Stimulated activated effector memory CD8-positive, alpha-beta T cell treated with anti-CD3 and anti-CD28 coated beads, Interleukin-12 subunit alpha, Interleukin-12 subunit beta, amount 100 ng/mL, for 72 hours (primary cell): ENCODE results near the gene ALDH3A2.

Experiments
- ATAC-seq: fragments of 150-1000 bp; cut with Tn5 transposase; 2 replicates; pipeline ENCODE4 v1.10.0; 2021
- DNase-seq, 2 donors: peaks; one replicate each; pipeline ENCODE4 v3.0.0; 2021 to 2022; ENCODE audit warnings: low spot score in 2 of 2
- H3K27ac Mint-ChIP-seq: one replicate; pipeline ENCODE4 v1.8.0; 2022; ENCODE audit warnings: mild to moderate bottlenecking, mixed read lengths
- H3K36me3 Mint-ChIP-seq: one replicate; pipeline ENCODE4 v1.8.0; 2022; ENCODE audit warnings: mild to moderate bottlenecking, mixed read lengths
- H3K4me1 Mint-ChIP-seq: one replicate; pipeline ENCODE4 v1.8.0; 2022; ENCODE audit warnings: mixed read lengths
- H3K4me3 Mint-ChIP-seq: one replicate; pipeline ENCODE4 v1.8.0; 2022; ENCODE audit warnings: mild to moderate bottlenecking, mixed read lengths
- H3K9me3 Mint-ChIP-seq: one replicate; pipeline ENCODE4 v1.8.0; 2022; ENCODE audit warnings: mixed read lengths

The ALDH3A2 gene

GRCh38 chr17:19648475-19649273 is at the start of gene ALDH3A2:
ALDH3A2 (plus strand) TSS chr17:19648751; CDS start chr17:19648972, 221 bp downstream.
- Mint-ChIP-seq H3K4me3 (peak within 1 kb of the TSS; percentile 97), H3K4me1 (peaks cover 46% of the 10 kb centered on the region), H3K36me3 (peaks cover 8% of the 10 kb centered on the region), H3K27ac (peak within 1 kb of the TSS; percentile 97), H3K9me3 (no peaks in the 10 kb centered on the region)
- peak; percentile 91 to 96 for DNase-seq
- peak; percentile 97 for ATAC-seq

- Mint-ChIP-seq H3K4me3 (no peak overlapping the region), H3K9me3 (no peaks in the 10 kb centered on the region), H3K36me3 (no peaks in the 10 kb centered on the region), H3K4me1 (peaks cover 7% of the 10 kb centered on the region), H3K27ac (no peak overlapping the region)
- DNase-seq (no peak), ATAC-seq (no peak)
These were observed 38.2 kb upstream of the ALDH3A2 start for GRCh38 chr17:19610311-19610710.

- DNase-seq (no peak), ATAC-seq (no peak)
- Mint-ChIP-seq H3K4me3 (no peak overlapping the region), H3K9me3 (no peaks in the 10 kb centered on the region), H3K4me1 (peaks cover 7% of the 10 kb centered on the region), H3K27ac (no peak overlapping the region), H3K36me3 (no peaks in the 10 kb centered on the region)
These were observed 37.7 kb upstream of the ALDH3A2 start for GRCh38 chr17:19610879-19611278.

GRCh38 chr17:19613979-19614378 is 34.6 kb upstream of the ALDH3A2 start:
- no peaks in the 10 kb centered on the region for H3K36me3 Mint-ChIP-seq
- no peak overlapping the region for H3K4me3 Mint-ChIP-seq
- no peak for DNase-seq
- H3K27ac Mint-ChIP-seq: no peak overlapping the region
- H3K4me1 Mint-ChIP-seq: peaks cover 7% of the 10 kb centered on the region
- no peak for ATAC-seq
- H3K9me3 Mint-ChIP-seq: peaks cover 11% of the 10 kb centered on the region

- Mint-ChIP-seq H3K4me3 (no peak overlapping the region), H3K9me3 (peaks cover 20% of the 10 kb centered on the region), H3K27ac (no peak overlapping the region), H3K4me1 (peaks cover 7% of the 10 kb centered on the region), H3K36me3 (no peaks in the 10 kb centered on the region)
- DNase-seq: no peak
- no peak for ATAC-seq
These were observed 33.7 kb upstream of the ALDH3A2 start for GRCh38 chr17:19614900-19615299.

GRCh38 chr17:19618015-19618414 is 30.5 kb upstream of the ALDH3A2 start:
- no peaks in the 10 kb centered on the region for H3K36me3 Mint-ChIP-seq
- H3K4me1 Mint-ChIP-seq: peaks cover 7% of the 10 kb centered on the region
- no peak overlapping the region for H3K4me3 Mint-ChIP-seq
- ATAC-seq (no peak), DNase-seq (no peak)
- no peak overlapping the region for H3K27ac Mint-ChIP-seq
- H3K9me3 Mint-ChIP-seq: peaks cover 22% of the 10 kb centered on the region

GRCh38 chr17:19619705-19620325 is 28.7 kb upstream of the ALDH3A2 start:
- no peak overlapping the region for H3K4me3 Mint-ChIP-seq
- ATAC-seq (no peak), DNase-seq (no peak)
- H3K27ac Mint-ChIP-seq: no peak overlapping the region
- peaks cover 22% of the 10 kb centered on the region for H3K9me3 Mint-ChIP-seq
- H3K36me3 Mint-ChIP-seq: no peaks in the 10 kb centered on the region
- H3K4me1 Mint-ChIP-seq: no peaks in the 10 kb centered on the region

GRCh38 chr17:19621697-19622096 is 26.9 kb upstream of the ALDH3A2 start:
- Mint-ChIP-seq H3K9me3 (peaks cover 21% of the 10 kb centered on the region), H3K36me3 (no peaks in the 10 kb centered on the region), H3K4me3 (no peak overlapping the region), H3K27ac (no peak overlapping the region), H3K4me1 (no peaks in the 10 kb centered on the region)
- DNase-seq (no peak), ATAC-seq (no peak)

GRCh38 chr17:19626079-19626478 is 22.5 kb upstream of the ALDH3A2 start:
- Mint-ChIP-seq H3K9me3 (no peaks in the 10 kb centered on the region), H3K27ac (no peak overlapping the region)
- ATAC-seq: no peak

GRCh38 chr17:19629449-19629848 is 19.1 kb upstream of the ALDH3A2 start:
- Mint-ChIP-seq H3K27ac (no peak overlapping the region), H3K4me1 (no peaks in the 10 kb centered on the region), H3K4me3 (no peak overlapping the region), H3K36me3 (no peaks in the 10 kb centered on the region), H3K9me3 (no peaks in the 10 kb centered on the region)
- DNase-seq (no peak), ATAC-seq (no peak)

More at GRCh38 chr17:19626079-19626478, 22.5 kb upstream of the ALDH3A2 start:
- DNase-seq: no peak
- H3K36me3 Mint-ChIP-seq: no peaks in the 10 kb centered on the region
- no peak overlapping the region for H3K4me3 Mint-ChIP-seq
- H3K4me1 Mint-ChIP-seq: no peaks in the 10 kb centered on the region

- H3K27ac Mint-ChIP-seq: no peak overlapping the region
- ATAC-seq (no peak), DNase-seq (no peak)
- no peaks in the 10 kb centered on the region for H3K4me1 Mint-ChIP-seq
- H3K9me3 Mint-ChIP-seq: no peaks in the 10 kb centered on the region
- H3K36me3 Mint-ChIP-seq: no peaks in the 10 kb centered on the region
- H3K4me3 Mint-ChIP-seq: no peak overlapping the region
These were observed 18.5 kb upstream of the ALDH3A2 start for GRCh38 chr17:19630035-19630434.

- DNase-seq: no peak
- no peak overlapping the region for H3K4me3 Mint-ChIP-seq
- H3K4me1 Mint-ChIP-seq: no peaks in the 10 kb centered on the region
- H3K27ac Mint-ChIP-seq: no peak overlapping the region
- ATAC-seq: no peak
- no peaks in the 10 kb centered on the region for H3K36me3 Mint-ChIP-seq
- H3K9me3 Mint-ChIP-seq: no peaks in the 10 kb centered on the region
These were observed 17.9 kb upstream of the ALDH3A2 start for GRCh38 chr17:19630661-19631060.

GRCh38 chr17:19631905-19632304 is 16.6 kb upstream of the ALDH3A2 start:
- Mint-ChIP-seq H3K4me1 (no peaks in the 10 kb centered on the region), H3K36me3 (no peaks in the 10 kb centered on the region), H3K9me3 (no peaks in the 10 kb centered on the region), H3K27ac (no peak overlapping the region), H3K4me3 (no peak overlapping the region)
- no peak for DNase-seq
- no peak for ATAC-seq

- no peaks in the 10 kb centered on the region for H3K36me3 Mint-ChIP-seq
- H3K9me3 Mint-ChIP-seq: no peaks in the 10 kb centered on the region
- DNase-seq (no peak), ATAC-seq (no peak)
- no peak overlapping the region for H3K4me3 Mint-ChIP-seq
- peaks cover 20% of the 10 kb centered on the region for H3K4me1 Mint-ChIP-seq
- no peak overlapping the region for H3K27ac Mint-ChIP-seq
These were observed 6.7 kb upstream of the ALDH3A2 start for GRCh38 chr17:19641687-19642372.

- DNase-seq (no peak), ATAC-seq (no peak)
These were observed 6.1 kb upstream of the ALDH3A2 start for GRCh38 chr17:19642373-19642893.

More at GRCh38 chr17:19642373-19642893, 6.1 kb upstream of the ALDH3A2 start:
- Mint-ChIP-seq H3K9me3 (no peaks in the 10 kb centered on the region), H3K4me3 (no peak overlapping the region), H3K4me1 (peaks cover 26% of the 10 kb centered on the region), H3K27ac (no peak overlapping the region), H3K36me3 (no peaks in the 10 kb centered on the region)
